ENCODE measurements around the gene TMEM132D. TPM values are rescaled to one million over a fixed set of nuclear protein-coding genes. Genes with fewer than 3 reads are reported as not detected.

The TMEM132D gene
- total RNA-seq, 4 donors from 2014 or later = 0.35 TPM; not detected in 3

DNA sequence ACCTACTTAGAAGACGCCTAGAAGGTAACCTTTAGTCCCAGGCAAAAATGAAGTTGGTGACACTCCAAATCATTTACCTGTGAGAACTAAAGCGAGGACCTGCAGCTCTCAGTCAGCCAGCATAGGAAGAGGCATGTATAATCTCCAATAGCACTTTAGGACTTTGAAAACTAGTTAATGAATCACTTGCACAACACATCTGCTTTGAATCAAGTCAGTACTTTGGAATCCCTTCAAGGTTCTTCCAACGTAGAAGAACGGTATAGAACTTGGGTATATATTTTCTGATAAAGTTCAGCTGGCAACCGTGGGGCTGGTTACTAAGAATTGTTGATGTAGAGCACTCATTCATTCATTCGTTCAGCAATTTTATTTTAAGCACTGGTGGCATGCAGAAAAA lies 251.9 kb downstream of the TMEM132D start:
- H3K4me3 ChIP-seq = no peak overlapping the region
- H3K4me1 ChIP-seq = no peaks in the 10 kb centered on the region
- H3K36me3 ChIP-seq = no peaks in the 10 kb centered on the region
- DNase-seq = no peak
- H3K27ac ChIP-seq = no peak overlapping the region
- TF ChIP-seq, protein P1, sequence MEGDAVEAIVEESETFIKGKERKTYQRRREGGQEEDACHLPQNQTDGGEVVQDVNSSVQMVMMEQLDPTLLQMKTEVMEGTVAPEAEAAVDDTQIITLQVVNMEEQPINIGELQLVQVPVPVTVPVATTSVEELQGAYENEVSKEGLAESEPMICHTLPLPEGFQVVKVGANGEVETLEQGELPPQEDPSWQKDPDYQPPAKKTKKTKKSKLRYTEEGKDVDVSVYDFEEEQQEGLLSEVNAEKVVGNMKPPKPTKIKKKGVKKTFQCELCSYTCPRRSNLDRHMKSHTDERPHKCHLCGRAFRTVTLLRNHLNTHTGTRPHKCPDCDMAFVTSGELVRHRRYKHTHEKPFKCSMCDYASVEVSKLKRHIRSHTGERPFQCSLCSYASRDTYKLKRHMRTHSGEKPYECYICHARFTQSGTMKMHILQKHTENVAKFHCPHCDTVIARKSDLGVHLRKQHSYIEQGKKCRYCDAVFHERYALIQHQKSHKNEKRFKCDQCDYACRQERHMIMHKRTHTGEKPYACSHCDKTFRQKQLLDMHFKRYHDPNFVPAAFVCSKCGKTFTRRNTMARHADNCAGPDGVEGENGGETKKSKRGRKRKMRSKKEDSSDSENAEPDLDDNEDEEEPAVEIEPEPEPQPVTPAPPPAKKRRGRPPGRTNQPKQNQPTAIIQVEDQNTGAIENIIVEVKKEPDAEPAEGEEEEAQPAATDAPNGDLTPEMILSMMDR (IDR thresholded peaks at IDR 0.05) = no peak
- no peak for TF ChIP-seq POLR2A (IDR thresholded peaks at IDR 0.05)
- no peaks in the 10 kb centered on the region for H3K27me3 ChIP-seq
- intact Hi-C loops (cut with DNase I; ENCODE audit: low total_unique reads) = no loop called here
- H3K9me3 ChIP-seq = no peaks in the 10 kb centered on the region

DNA sequence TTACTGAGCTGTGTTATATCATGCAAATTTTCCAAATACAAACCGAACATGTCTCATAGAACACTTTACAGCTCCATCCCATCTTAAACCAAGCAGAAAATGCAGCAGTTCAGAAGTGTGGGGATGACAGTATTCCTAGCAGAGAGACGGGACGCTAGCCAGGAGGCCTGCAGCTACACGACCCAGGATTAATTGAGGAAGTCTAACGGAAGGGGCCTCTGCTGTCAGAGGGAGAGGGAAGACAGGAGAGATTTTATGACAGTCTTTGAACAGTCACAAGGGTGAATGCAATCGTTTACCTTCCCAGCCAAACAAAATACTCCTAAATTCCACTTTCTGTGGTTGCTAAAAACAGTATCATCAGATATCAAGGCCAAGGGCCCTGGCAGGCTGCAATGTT lies 261.9 kb downstream of the TMEM132D start:
- Histone ChIP-seq H3K27ac (no peak overlapping the region), H3K36me3 (no peaks in the 10 kb centered on the region), H3K27me3 (no peaks in the 10 kb centered on the region), H3K9me3 (no peaks in the 10 kb centered on the region), H3K4me3 (no peak overlapping the region), H3K4me1 (no peaks in the 10 kb centered on the region)
- intact Hi-C loops (cut with DNase I; ENCODE audit: low total_unique reads) = no loop called here
- DNase-seq = no peak
- TF ChIP-seq POLR2A (IDR thresholded peaks at IDR 0.05) = no peak
- TF ChIP-seq, protein P1 (IDR thresholded peaks at IDR 0.05) = no peak

DNA sequence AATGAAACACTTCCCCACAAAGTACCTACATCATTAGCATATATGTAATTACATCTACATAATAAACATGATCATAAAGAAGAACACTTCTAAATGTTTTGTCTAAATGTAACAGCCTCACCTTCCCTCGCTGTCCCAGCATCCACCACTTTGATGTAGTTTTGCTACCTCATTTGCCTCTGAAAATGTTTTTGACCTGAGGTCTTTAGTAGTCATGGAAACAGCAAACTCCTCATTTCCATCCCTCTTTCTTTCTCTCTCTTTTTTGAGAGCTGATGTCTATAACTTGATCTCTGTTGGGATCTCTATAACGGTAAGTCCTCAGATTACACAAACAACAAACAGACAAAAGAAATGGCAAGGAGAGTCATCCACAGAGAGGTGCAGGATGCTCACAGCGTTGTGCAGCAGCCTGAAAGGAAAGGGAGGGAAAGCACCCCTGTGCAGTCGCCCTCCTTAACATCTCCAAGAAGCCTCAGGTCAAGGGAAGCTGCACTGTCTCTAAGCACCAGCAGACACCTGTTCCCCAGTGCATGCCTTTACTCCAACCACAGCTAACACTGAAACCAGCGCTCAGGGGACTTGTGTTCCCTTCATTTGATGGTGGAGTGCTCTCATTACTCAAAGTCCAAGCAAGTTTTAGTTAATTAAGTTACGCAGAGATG lies 268.7 kb downstream of the TMEM132D start:
- DNase-seq = no peak
- TF ChIP-seq, protein P1 (IDR thresholded peaks at IDR 0.05) = no peak
- no peak for TF ChIP-seq POLR2A (IDR thresholded peaks at IDR 0.05)
- Histone ChIP-seq H3K27ac (no peak overlapping the region), H3K36me3 (no peaks in the 10 kb centered on the region), H3K9me3 (no peaks in the 10 kb centered on the region), H3K27me3 (peaks cover 0 to 3% of the 10 kb centered on the region in 2 donors), H3K4me1 (no peaks in the 10 kb centered on the region), H3K4me3 (no peak overlapping the region)
- intact Hi-C loops (cut with DNase I; ENCODE audit: low total_unique reads) = no loop called here

- no peak for DNase-seq
- Histone ChIP-seq H3K4me3 (no peak overlapping the region), H3K27ac (no peak overlapping the region), H3K36me3 (no peaks in the 10 kb centered on the region), H3K27me3 (peaks cover 0 to 3% of the 10 kb centered on the region in 2 donors), H3K4me1 (no peaks in the 10 kb centered on the region), H3K9me3 (no peaks in the 10 kb centered on the region)
- TF ChIP-seq, protein P1 (IDR thresholded peaks at IDR 0.05) = no peak
- TF ChIP-seq POLR2A (IDR thresholded peaks at IDR 0.05) = no peak
- intact Hi-C loops (cut with DNase I; ENCODE audit: low total_unique reads) = no loop called here
Measured at GRCh38 chr12:129631316-129631715, 272.5 kb downstream of the TMEM132D start.

GRCh38 chr12:129629901-129630300 lies 273.9 kb downstream of the TMEM132D start:
- Histone ChIP-seq H3K27me3 (peaks cover 0 to 3% of the 10 kb centered on the region in 2 donors), H3K4me1 (no peaks in the 10 kb centered on the region), H3K4me3 (no peak overlapping the region), H3K27ac (no peak overlapping the region), H3K9me3 (no peaks in the 10 kb centered on the region), H3K36me3 (no peaks in the 10 kb centered on the region)
- intact Hi-C loops (cut with DNase I; ENCODE audit: low total_unique reads) = no loop called here
- TF ChIP-seq, protein P1 (IDR thresholded peaks at IDR 0.05) = no peak
- TF ChIP-seq POLR2A (IDR thresholded peaks at IDR 0.05) = no peak
- no peak for DNase-seq
